Body of pancreas (tissue), 4 donors: ENCODE measurements around the gene BCL11B. TPM values are rescaled to one million over a fixed set of nuclear protein-coding genes. Genes with fewer than 3 reads are reported as not detected.
A peak's percentile ranks its signal among the peaks of the same experiment; 100 is the strongest.

ENCODE experiments used
- ATAC-seq: fragments of 150-250 bp; one replicate; pipeline ENCODE4 v1.9.1; 2016
- DNase-seq, 4 donors: peaks; one replicate each; pipeline ENCODE4 v3.0.0-alpha.2; 2019
- H3K27ac ChIP-seq, 4 donors: fragments of 200-600 bp; sonication (generic); 1 replicate in 3 of 4; 2 replicates in 1 of 4; pipeline versions ENCODE4 v1.5.1 to v1.6.1; 2016 to 2019; ENCODE audit warnings: mild to moderate bottlenecking in 1 of 4, mixed read lengths in 1 of 4, moderate library complexity in 1 of 4
- H3K27me3 ChIP-seq, 2 donors: fragments of 200-600 bp; sonication (generic); one replicate each; pipeline ENCODE4 v1.6.0; 2016; ENCODE audit warnings: mild to moderate bottlenecking in 1 of 2
- H3K36me3 ChIP-seq, 2 donors: fragments of 200-600 bp; sonication (generic); replicated peaks in 1 of 2; 2 replicates each; pipeline ENCODE4 v1.5.1; 2016; ENCODE audit warnings: low read depth in 2 of 2; ENCODE audit not compliant: insufficient read depth in 1 of 2
- H3K4me1 ChIP-seq: fragments of 200-600 bp; sonication (generic); one replicate; pipeline ENCODE4 v1.6.0; 2016
- H3K4me3 ChIP-seq, 2 donors: fragments of 200-600 bp; sonication (generic); 1 replicate in 1 of 2; 2 replicates in 1 of 2; pipeline ENCODE4 v1.5.1; 2016 to 2019
- H3K9me3 ChIP-seq, 3 donors: fragments of 200-600 bp; sonication (generic); 1 replicate in 2 of 3; 2 replicates in 1 of 3; pipeline ENCODE4 v1.5.1; 2016
- CTCF ChIP-seq, 7 experiments: fragments of 450-650 bp in 4 of 7; fragments of 200-600 bp in 3 of 7; sonication (generic) in 3 of 7; IDR thresholded peaks; one replicate each; pipeline ENCODE4 v1.5.1; 2016 to 2019; ENCODE audit warnings: antibody characterized with exemption in 7 of 7
- POLR2A ChIP-seq, 3 donors: fragments of 450-650 bp; IDR thresholded peaks; one replicate each; pipeline ENCODE4 v1.6.1; 2016; ENCODE audit warnings: antibody characterized with exemption in 3 of 3, mild to moderate bottlenecking in 2 of 3
- WGBS, 2 donors: methylation state at CpG; one replicate each; pipeline ENCODE4 v1.1.5; 2017; 5-methylcytosine and 5-hydroxymethylcytosine counted together
- intact Hi-C: fragments of 100-400 bp; cut with DNase I; formaldehyde crosslinking; loops from one replicate; pipeline ENCODE4 v1.15.1; 2023
- total RNA-seq, 2 donors: library from RNA; depleted of rRNA; stranded (reverse); fragments of >200 nt; gene quantifications; one replicate each; pipeline ENCODE4 v1.1.0, GENCODE V29; 2016

BCL11B gene
- total RNA-seq, 2 donors from 2014 or later = 0.78 TPM; not detected in 1

GRCh38 chr14:99134516-99135046 lies 137.4 kb downstream of the BCL11B start:
- Histone ChIP-seq H3K27ac (no peak overlapping the region), H3K36me3 (no peaks in the 10 kb centered on the region), H3K27me3 (no peaks in the 10 kb centered on the region), H3K9me3 (no peaks in the 10 kb centered on the region), H3K4me1 (no peaks in the 10 kb centered on the region), H3K4me3 (no peak overlapping the region)
- ATAC-seq = no peak
- DNase-seq = no peak
- intact Hi-C loops = no loop called here
- 73 to 81% methylated on average over 3 to 8 of the region's 8 CpGs for WGBS, 2 donors
- TF ChIP-seq CTCF (IDR thresholded peaks at IDR 0.05) (no peak), POLR2A (IDR thresholded peaks at IDR 0.05) (no peak)

DNA sequence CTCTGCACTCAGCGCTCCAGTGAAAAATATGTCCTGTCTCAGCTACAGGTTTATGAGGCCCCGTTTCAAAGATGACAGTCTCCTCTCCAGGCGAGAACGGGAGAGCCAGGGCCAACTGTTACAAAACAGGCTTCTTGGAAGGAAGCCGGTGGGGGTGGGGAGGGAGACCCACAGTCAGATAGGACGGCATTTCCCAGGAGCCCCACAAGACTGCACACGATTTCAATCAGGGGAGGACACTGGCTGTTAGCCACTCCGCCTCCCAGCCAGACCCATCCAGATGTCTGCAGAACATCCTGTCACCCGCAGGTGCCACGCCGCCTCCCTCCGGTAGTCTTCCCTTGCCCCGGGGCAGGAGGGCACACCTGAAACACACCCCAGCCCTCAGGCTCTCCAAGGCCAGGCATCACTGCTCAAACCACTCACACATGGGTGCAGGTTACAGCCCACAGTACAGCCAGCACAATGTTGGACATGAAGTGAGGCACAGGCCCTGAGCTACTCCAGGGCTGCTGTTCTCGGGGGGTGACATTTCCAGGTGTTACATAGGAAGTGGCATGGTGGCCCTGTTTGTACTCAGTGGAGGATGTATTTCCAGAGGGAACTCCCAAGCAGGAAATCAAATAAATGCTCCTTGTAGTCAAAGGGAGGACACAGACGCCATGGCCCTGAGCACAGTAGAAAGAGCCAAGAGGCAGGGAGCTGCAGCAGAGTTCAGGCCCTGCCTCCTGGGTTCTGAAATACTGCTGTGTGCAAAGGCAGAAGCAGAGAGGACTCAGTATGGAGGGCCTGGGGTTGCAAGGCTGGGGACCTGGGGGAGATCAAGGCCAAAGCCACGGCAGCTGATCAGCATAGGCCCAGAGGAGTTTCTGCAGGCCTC lies 138.1 kb downstream of the BCL11B start:
- TF ChIP-seq POLR2A (IDR thresholded peaks at IDR 0.05) = no peak
- TF ChIP-seq CTCF (IDR thresholded peaks at IDR 0.05) = no peak
- Histone ChIP-seq H3K27me3 (no peaks in the 10 kb centered on the region), H3K9me3 (no peaks in the 10 kb centered on the region), H3K27ac (no peak overlapping the region), H3K4me3 (no peak overlapping the region), H3K36me3 (no peaks in the 10 kb centered on the region), H3K4me1 (no peaks in the 10 kb centered on the region)
- 63 to 72% methylated on average over 7 to 16 of the region's 16 CpGs for WGBS, 2 donors
- ATAC-seq (no peak), DNase-seq (peak in 1 of 4 donors; percentile 14)
- intact Hi-C loops = no loop called here

- no peak for ATAC-seq
- intact Hi-C loops = no loop called here
- no peak overlapping the region for H3K27ac ChIP-seq
- H3K36me3 ChIP-seq = no peaks in the 10 kb centered on the region
- 70 to 78% methylated on average over 17 to 19 of the region's 19 CpGs for WGBS, 2 donors
- no peaks in the 10 kb centered on the region for H3K9me3 ChIP-seq
- H3K4me3 ChIP-seq = no peak overlapping the region
- DNase-seq = no peak
- H3K27me3 ChIP-seq = no peaks in the 10 kb centered on the region
- no peak for TF ChIP-seq POLR2A (IDR thresholded peaks at IDR 0.05)
- TF ChIP-seq CTCF (IDR thresholded peaks at IDR 0.05) = no peak
- H3K4me1 ChIP-seq = no peaks in the 10 kb centered on the region
These were observed 139.0 kb downstream of the BCL11B start for GRCh38 chr14:99132821-99133635.

GRCh38 chr14:99131632-99132271 lies 140.2 kb downstream of the BCL11B start:
- 83 to 91% methylated on average over 10 to 12 of the region's 12 CpGs for WGBS, 2 donors
- no peak overlapping the region for H3K4me3 ChIP-seq
- no peak overlapping the region for H3K27ac ChIP-seq
- no peaks in the 10 kb centered on the region for H3K36me3 ChIP-seq
- DNase-seq (no peak), ATAC-seq (no peak)
- no peaks in the 10 kb centered on the region for H3K27me3 ChIP-seq
- no peak for TF ChIP-seq CTCF (IDR thresholded peaks at IDR 0.05)
- no peak for TF ChIP-seq POLR2A (IDR thresholded peaks at IDR 0.05)
- intact Hi-C loops = no loop called here
- no peaks in the 10 kb centered on the region for H3K9me3 ChIP-seq
- peaks cover 5% of the 10 kb centered on the region for H3K4me1 ChIP-seq
